NCI-H510A treated with DMSO at 0.1 percent for 48 hours (cell line): ENCODE measurements around the gene DPF1.

Source experiments
- DNase-seq: peaks from one replicate; lab custom pipeline; 2025; lab: John Stamatoyannopoulos, UW

The DPF1 gene

DNA sequence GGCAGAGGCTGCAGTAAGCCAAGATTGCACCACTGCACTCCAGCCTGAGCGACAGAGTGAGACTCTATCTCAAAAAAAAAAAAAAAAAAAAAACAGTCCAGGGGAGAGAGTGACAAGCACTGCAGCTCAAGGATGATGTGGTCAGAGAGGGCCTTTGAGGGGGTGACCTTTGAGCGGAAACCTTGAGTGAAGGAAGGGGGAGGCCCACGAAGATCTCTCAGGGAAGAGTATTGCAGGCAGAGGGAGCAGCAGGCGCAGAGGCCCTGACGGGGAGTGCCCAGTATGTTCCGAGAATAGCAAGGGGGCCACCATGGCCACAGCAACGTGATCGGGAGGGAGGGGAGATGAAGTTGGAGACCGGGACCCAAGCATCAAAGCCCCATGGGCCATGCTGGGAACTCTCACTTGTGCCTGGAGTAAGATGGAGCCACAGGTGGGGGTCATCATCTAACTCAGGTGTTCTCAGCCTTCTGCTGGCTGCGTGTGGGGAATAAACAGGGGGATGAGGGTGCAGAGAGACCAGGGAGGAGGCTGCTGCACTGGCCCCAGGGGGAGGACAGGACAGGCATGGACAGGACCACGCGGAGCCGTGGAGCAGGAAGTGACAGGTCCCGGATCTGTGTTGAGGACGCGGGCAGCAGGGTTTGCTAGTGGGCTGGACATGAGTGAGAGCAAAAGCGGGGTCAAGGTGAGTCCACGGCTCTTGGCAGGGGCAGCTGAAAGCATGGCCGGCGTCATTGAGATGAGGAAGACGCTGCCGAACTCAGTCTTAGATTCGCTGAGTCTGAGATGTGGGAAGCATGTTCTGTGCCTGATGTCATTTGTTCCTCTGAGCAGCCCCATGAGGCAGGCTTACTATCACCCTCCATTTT, 60.4 kb downstream of the DPF1 start:
- no peak for DNase-seq

GRCh38 chr19:38162632-38163031, 61.4 kb downstream of the DPF1 start:
- no peak for DNase-seq

GRCh38 chr19:38162094-38162493, 61.9 kb downstream of the DPF1 start:
- DNase-seq = no peak
